Esophagus muscularis mucosa (tissue), 4 donors: ENCODE results near the gene CCDC137. TPM values are rescaled to one million over a fixed set of nuclear protein-coding genes. Genes with fewer than 3 reads are reported as not detected.

Experiments
- DNase-seq: peaks from one replicate; pipeline ENCODE4 v3.0.0-alpha.2; 2017; ENCODE audit errors: extremely low spot score
- H3K27ac ChIP-seq, 4 donors: fragments of 200-600 bp; sonication (generic); replicated peaks in 1 of 4; 1 replicate in 3 of 4; 2 replicates in 1 of 4; pipeline ENCODE4 v1.5.1; 2016 to 2019; ENCODE audit warnings: mild to moderate bottlenecking in 1 of 4
- H3K27me3 ChIP-seq, 4 donors: fragments of 200-600 bp; sonication (generic); one replicate each; pipeline versions ENCODE4 v1.5.1 to v1.6.0; 2016 to 2019
- H3K36me3 ChIP-seq, 4 donors: fragments of 200-600 bp; sonication (generic); one replicate each; pipeline ENCODE4 v1.5.1; 2016 to 2019
- H3K4me1 ChIP-seq, 4 donors: fragments of 200-600 bp; sonication (generic); one replicate each; pipeline ENCODE4 v1.5.1; 2016 to 2019
- H3K4me3 ChIP-seq, 4 donors: fragments of 200-600 bp; sonication (generic); 1 replicate in 2 of 4; 2 replicates in 2 of 4; pipeline ENCODE4 v1.5.1; 2016 to 2019; ENCODE audit warnings: mild to moderate bottlenecking in 4 of 4, moderate library complexity in 1 of 4
- H3K9me3 ChIP-seq, 4 donors: fragments of 200-600 bp; sonication (generic); 1 replicate in 3 of 4; 2 replicates in 1 of 4; pipeline ENCODE4 v1.5.1; 2016 to 2019
- CTCF ChIP-seq, 3 experiments: fragments of 200-600 bp in 2 of 3; fragments of 450-650 bp in 1 of 3; sonication (generic) in 2 of 3; IDR thresholded peaks; one replicate each; pipeline ENCODE4 v1.5.1; 2017 to 2019; ENCODE audit warnings: antibody characterized with exemption in 3 of 3, mild to moderate bottlenecking in 2 of 3, moderate library complexity in 1 of 3
- EP300 ChIP-seq: sonication (generic); formaldehyde crosslinking; IDR thresholded peaks from one replicate; pipeline ENCODE4 v1.6.1; 2017; ENCODE audit warnings: antibody characterized with exemption
- POLR2A ChIP-seq: fragments of 450-650 bp; IDR thresholded peaks from one replicate; pipeline ENCODE4 v1.6.1; 2017; ENCODE audit warnings: antibody characterized with exemption, moderate library complexity, mild to moderate bottlenecking, low read depth
- POLR2AphosphoS5 ChIP-seq, 2 donors: sonication (generic); formaldehyde crosslinking; IDR thresholded peaks; one replicate each; pipeline ENCODE4 v1.6.1; 2017; ENCODE audit warnings: antibody characterized with exemption in 2 of 2
- WGBS: methylation state at CpG from one replicate; pipeline ENCODE4 v1.1.5; 2018; 5-methylcytosine and 5-hydroxymethylcytosine counted together
- intact Hi-C: fragments of 100-400 bp; cut with DNase I; formaldehyde crosslinking; loops from one replicate; pipeline ENCODE4 v1.15.1; 2023
- total RNA-seq, 4 donors: library from RNA; depleted of rRNA; stranded (reverse); fragments of >200 nt; gene quantifications; one replicate each; pipeline versions ENCODE4 v1.1.0 to v1.2.1, GENCODE V29; 2016

The CCDC137 gene
- total RNA-seq, 4 donors from 2014 or later, result 8.9 to 14.1 (median 12.6) TPM

GRCh38 chr17:81706232-81706611 lies 39.7 kb downstream of the CCDC137 start:
- no peak for DNase-seq
- Histone ChIP-seq H3K9me3 (no peaks in the 10 kb centered on the region), H3K4me1 (peaks cover 39 to 44% (median 39%) of the 10 kb centered on the region in 4 donors), H3K27me3 (peaks cover 0 to 6% (median 0%) of the 10 kb centered on the region in 4 donors), H3K36me3 (peaks cover 11 to 47% (median 43%) of the 10 kb centered on the region in 4 donors), H3K4me3 (no peak overlapping the region), H3K27ac (no peak overlapping the region)
- TF ChIP-seq EP300 (no peak), CTCF (IDR thresholded peaks at IDR 0.05) (no peak), POLR2AphosphoS5 (IDR thresholded peaks at IDR 0.05) (no peak), POLR2A (no peak)
- intact Hi-C loops, result no loop called here
- WGBS, result 94% methylated on average over 14 of the region's 17 CpGs

DNA sequence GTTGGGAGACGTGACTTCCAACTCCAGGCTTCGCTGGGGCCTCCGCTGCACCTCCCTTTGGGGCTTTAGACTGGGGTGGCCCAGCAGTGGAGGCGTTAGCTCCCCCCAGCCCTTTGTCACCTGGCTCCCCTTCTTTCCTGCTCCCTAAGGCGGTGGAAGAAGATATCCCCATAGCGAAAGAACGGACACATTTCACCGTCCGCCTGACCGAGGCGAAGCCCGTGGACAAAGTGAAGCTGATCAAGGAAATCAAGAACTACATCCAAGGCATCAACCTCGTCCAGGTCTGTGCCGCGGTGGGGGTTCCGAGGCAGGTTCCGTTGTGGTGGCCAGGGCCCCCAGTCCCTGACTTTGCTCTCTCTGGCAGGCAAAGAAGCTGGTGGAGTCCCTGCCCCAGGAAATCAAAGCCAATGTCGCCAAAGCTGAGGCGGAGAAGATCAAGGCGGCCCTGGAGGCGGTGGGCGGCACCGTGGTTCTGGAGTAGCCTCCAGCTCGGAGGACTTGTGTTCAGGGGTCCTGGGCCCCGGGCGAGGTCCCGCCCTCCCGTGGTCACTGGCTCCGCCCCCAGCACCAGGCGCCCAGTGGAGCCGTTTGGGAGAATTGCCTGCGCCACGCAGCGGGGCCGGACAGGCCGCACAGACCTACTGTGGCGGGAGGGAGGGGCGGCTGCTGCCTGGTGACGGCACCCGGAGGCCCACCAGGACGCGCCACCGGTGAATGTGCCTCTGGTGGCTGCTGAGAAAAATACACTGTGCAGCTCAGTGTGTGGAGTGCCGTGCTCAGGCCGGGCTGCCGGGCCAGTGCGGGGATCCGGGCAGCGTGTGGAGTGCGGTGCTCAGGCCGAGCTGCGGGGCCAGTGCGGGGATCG lies 40.5 kb downstream of the CCDC137 start:
- DNase-seq, result no peak
- Histone ChIP-seq H3K36me3 (peaks cover 9 to 40% (median 36%) of the 10 kb centered on the region in 4 donors), H3K27me3 (peaks cover 0 to 6% (median 0%) of the 10 kb centered on the region in 4 donors), H3K4me1 (peaks cover 35 to 43% (median 38%) of the 10 kb centered on the region in 4 donors), H3K9me3 (no peaks in the 10 kb centered on the region), H3K4me3 (no peak overlapping the region), H3K27ac (no peak overlapping the region)
- TF ChIP-seq POLR2A (no peak), POLR2AphosphoS5 (IDR thresholded peaks at IDR 0.05) (no peak), EP300 (no peak), CTCF (IDR thresholded peaks at IDR 0.05) (no peak)
- WGBS, result 93% methylated on average over 32 of the region's 54 CpGs
- intact Hi-C loops, result no loop called here

GRCh38 chr17:81707725-81708646 lies 41.4 kb downstream of the CCDC137 start:
- Histone ChIP-seq H3K27me3 (peaks cover 0 to 6% (median 0%) of the 10 kb centered on the region in 4 donors), H3K27ac (no peak overlapping the region), H3K4me1 (peaks cover 32 to 42% (median 38%) of the 10 kb centered on the region in 4 donors), H3K4me3 (no peak overlapping the region), H3K36me3 (peaks cover 9 to 40% (median 36%) of the 10 kb centered on the region in 4 donors), H3K9me3 (no peaks in the 10 kb centered on the region)
- intact Hi-C loops, result no loop called here
- no peak for TF ChIP-seq POLR2A
- TF ChIP-seq EP300, result no peak
- TF ChIP-seq POLR2AphosphoS5 (IDR thresholded peaks at IDR 0.05), result no peak
- TF ChIP-seq CTCF (IDR thresholded peaks at IDR 0.05), result no peak
- no peak for DNase-seq
- 89% methylated on average over 15 of the region's 25 CpGs for WGBS

DNA sequence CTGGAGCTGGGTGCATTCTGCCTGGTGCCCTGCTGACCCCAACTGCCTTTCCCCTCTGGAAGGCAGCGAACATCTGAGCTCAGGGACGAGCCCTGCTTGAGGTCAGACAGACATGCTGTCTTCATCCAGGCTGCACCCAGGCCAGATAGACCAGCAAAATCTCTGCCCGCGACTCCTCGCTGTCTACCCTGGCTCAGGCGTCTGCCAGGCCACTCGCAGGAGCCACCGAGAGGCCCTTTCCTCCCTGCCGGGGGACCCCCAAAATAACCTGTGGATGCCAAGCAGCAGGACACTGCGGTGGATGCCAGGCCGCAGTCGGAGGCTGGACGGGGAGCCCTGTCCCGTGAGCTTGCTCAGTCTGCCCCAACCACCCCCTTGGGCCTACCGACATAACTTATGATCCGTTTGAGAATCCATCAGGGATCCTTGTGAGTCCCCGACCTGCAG lies 42.2 kb downstream of the CCDC137 start:
- no peaks in the 10 kb centered on the region for H3K9me3 ChIP-seq
- no peak for DNase-seq
- peaks cover 0 to 6% (median 0%) of the 10 kb centered on the region in 4 donors for H3K27me3 ChIP-seq
- peaks cover 9 to 40% (median 36%) of the 10 kb centered on the region in 4 donors for H3K36me3 ChIP-seq
- intact Hi-C loops, result no loop called here
- TF ChIP-seq CTCF (IDR thresholded peaks at IDR 0.05) (no peak), EP300 (no peak), POLR2AphosphoS5 (IDR thresholded peaks at IDR 0.05) (no peak), POLR2A (no peak)
- WGBS, result 88% methylated on average over 12 of the region's 17 CpGs
- no peak overlapping the region for H3K27ac ChIP-seq
- H3K4me3 ChIP-seq, result no peak overlapping the region
- peaks cover 35 to 47% (median 44%) of the 10 kb centered on the region in 4 donors for H3K4me1 ChIP-seq
